ENCODE results near the gene STK10.

DNA sequence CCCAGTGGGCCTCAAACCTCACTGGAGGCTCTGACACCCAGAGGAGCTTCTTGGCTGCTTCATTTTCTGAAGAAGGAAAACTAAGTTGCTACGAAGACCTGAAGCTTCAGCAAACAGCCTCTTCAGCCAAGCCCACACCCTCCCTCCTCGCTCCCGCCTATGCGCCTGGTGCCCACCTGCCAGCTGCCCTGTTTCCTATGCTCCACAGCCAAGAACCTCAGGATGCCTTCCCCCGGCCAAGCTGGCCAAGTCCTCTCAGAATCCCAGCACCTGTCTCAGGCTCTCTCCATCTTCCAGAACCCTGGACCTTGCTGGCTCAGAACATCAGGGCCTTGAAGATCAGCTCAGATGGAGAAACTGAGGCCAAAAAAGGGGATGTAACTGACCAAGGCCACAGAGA lies 60.4 kb downstream of the STK10 start:
- TF ChIP-seq POLR2A (IDR thresholded peaks at IDR 0.05) (no peak), POLR2AphosphoS5 (IDR thresholded peaks at IDR 0.05) (no peak)

All from breast epithelium (tissue), 3 donors.